Right lobe of liver (tissue), 4 donors: ENCODE data around the gene SYNRG.
A peak's percentile ranks its signal among the peaks of the same experiment; 100 is the strongest.

Source experiments
- CTCF ChIP-seq, 4 donors: fragments of 200-600 bp in 3 of 4; fragments of 450-650 bp in 1 of 4; IDR thresholded peaks; one replicate each; pipeline versions ENCODE4 v1.5.1 to v1.8.0; 2016 to 2022; ENCODE audit warnings: antibody characterized with exemption in 4 of 4, mild to moderate bottlenecking in 2 of 4
- POLR2A ChIP-seq: fragments of 450-650 bp; IDR thresholded peaks from one replicate; pipeline ENCODE4 v1.6.1; 2017; ENCODE audit warnings: antibody characterized with exemption, mild to moderate bottlenecking
- donor health status: DM: no; HTN: no; CAD: no.
- donor health status: DM: no; HTN: no; CAD: no.
- donor health status: DM: no; HTN: yes; CAD: no.

- TF ChIP-seq CTCF (IDR thresholded peaks at IDR 0.05) (peak in 2 of 4 donors; percentile 14 to 33), POLR2A (no peak)
Measured at GRCh38 chr17:37490022-37490587, 119.1 kb downstream of the SYNRG start.
